BE2C (cell line): ENCODE data around the gene AGPAT4.

ENCODE experiments used
- DNase-seq: peaks from one replicate; pipeline ENCODE4 v3.0.0-alpha.2; 2020
- H3K27me3 ChIP-seq: fragments of 250-450 bp; sonication (Bioruptor Pico); 2 replicates; pipeline ENCODE4 v1.5.1; 2020; ENCODE audit warnings: mild to moderate bottlenecking
- H3K36me3 ChIP-seq: fragments of 250-450 bp; sonication (Bioruptor Pico); 2 replicates; pipeline ENCODE4 v1.5.1; 2020; ENCODE audit warnings: mild to moderate bottlenecking
- H3K4me1 ChIP-seq: fragments of 250-450 bp; sonication (Bioruptor Pico); 2 replicates; pipeline ENCODE4 v1.5.1; 2020
- H3K4me3 ChIP-seq: 2 replicates; pipeline ENCODE4 v1.5.1; 2011; ENCODE audit warnings: low read depth, low read length
- H3K9me3 ChIP-seq: fragments of 250-450 bp; sonication (Bioruptor Pico); 2 replicates; pipeline ENCODE4 v1.5.1; 2020
- TF ChIP-seq, protein P1 (sequence below): IDR thresholded peaks from 2 replicates; pipeline ENCODE4 v1.5.1; 2012; ENCODE audit warnings: mild to moderate bottlenecking, low read depth, low read length

Gene AGPAT4

DNA sequence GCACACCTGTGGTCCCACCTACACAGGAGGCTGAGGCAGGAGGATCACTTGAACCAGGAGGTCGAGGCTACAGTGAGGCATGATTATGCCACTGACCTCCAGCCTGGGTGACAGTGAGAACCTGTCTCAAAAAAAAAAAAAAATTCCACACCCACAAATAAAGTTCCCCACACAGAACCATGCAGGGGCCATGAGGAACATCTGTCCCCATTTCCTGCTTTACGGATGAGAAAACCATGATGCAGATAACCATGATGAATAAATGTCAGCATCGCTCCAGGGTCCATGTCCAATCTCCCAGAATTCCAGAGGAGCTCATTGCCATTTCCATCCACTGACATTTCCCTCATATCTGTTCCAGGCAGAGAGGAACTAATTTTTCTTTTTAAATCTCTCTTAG lies 16.9 kb upstream of the AGPAT4 start:
- Histone ChIP-seq H3K4me1 (no peaks in the 10 kb centered on the region), H3K4me3 (no peak overlapping the region), H3K27me3 (no peaks in the 10 kb centered on the region), H3K9me3 (no peaks in the 10 kb centered on the region), H3K36me3 (no peaks in the 10 kb centered on the region)
- DNase-seq = no peak
- TF ChIP-seq, protein P1, sequence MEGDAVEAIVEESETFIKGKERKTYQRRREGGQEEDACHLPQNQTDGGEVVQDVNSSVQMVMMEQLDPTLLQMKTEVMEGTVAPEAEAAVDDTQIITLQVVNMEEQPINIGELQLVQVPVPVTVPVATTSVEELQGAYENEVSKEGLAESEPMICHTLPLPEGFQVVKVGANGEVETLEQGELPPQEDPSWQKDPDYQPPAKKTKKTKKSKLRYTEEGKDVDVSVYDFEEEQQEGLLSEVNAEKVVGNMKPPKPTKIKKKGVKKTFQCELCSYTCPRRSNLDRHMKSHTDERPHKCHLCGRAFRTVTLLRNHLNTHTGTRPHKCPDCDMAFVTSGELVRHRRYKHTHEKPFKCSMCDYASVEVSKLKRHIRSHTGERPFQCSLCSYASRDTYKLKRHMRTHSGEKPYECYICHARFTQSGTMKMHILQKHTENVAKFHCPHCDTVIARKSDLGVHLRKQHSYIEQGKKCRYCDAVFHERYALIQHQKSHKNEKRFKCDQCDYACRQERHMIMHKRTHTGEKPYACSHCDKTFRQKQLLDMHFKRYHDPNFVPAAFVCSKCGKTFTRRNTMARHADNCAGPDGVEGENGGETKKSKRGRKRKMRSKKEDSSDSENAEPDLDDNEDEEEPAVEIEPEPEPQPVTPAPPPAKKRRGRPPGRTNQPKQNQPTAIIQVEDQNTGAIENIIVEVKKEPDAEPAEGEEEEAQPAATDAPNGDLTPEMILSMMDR = no peak

- Histone ChIP-seq H3K27me3 (no peaks in the 10 kb centered on the region), H3K4me3 (no peak overlapping the region), H3K4me1 (no peaks in the 10 kb centered on the region), H3K9me3 (no peaks in the 10 kb centered on the region), H3K36me3 (no peaks in the 10 kb centered on the region)
- TF ChIP-seq, protein P1 = no peak
- no peak for DNase-seq
Measured at GRCh38 chr6:161284653-161285052, 10.8 kb upstream of the AGPAT4 start.

DNA sequence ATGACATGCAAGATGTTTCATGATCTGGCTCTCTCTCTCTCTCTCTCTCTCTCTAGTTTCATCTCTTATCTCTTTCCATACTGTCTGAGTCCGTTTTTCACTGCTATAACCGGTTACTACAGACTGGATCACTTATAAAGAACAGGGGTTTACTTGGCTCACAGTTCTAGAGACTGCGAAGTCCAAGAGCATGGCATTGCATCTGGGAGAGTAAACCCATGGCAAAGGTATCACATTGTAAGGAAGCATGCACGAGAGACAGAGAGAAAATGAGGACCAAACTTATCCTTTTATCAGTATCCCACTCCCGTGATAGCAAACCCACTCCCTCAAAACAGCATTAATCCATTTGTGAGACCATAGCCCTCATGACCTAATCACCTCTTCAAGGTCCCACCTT lies 7.2 kb upstream of the AGPAT4 start:
- H3K4me3 ChIP-seq = no peak overlapping the region
- TF ChIP-seq, protein P1 = no peak
- no peaks in the 10 kb centered on the region for H3K36me3 ChIP-seq
- no peaks in the 10 kb centered on the region for H3K9me3 ChIP-seq
- H3K27me3 ChIP-seq = no peaks in the 10 kb centered on the region
- no peak for DNase-seq
- H3K4me1 ChIP-seq = no peaks in the 10 kb centered on the region; the same call in 1 of the 2 replicates

- DNase-seq = no peak
Measured at GRCh38 chr6:161279677-161280415, 6.0 kb upstream of the AGPAT4 start.

GRCh38 chr6:161276605-161277155 lies 2.8 kb upstream of the AGPAT4 start:
- no peaks in the 10 kb centered on the region for H3K9me3 ChIP-seq

More at GRCh38 chr6:161279677-161280415, 6.0 kb upstream of the AGPAT4 start:
- TF ChIP-seq, protein P1 = no peak
- no peaks in the 10 kb centered on the region; the same call in 1 of the 2 replicates for H3K4me1 ChIP-seq
- H3K36me3 ChIP-seq = no peaks in the 10 kb centered on the region
- H3K9me3 ChIP-seq = no peaks in the 10 kb centered on the region
- no peaks in the 10 kb centered on the region for H3K27me3 ChIP-seq
- H3K4me3 ChIP-seq = no peak overlapping the region

More at GRCh38 chr6:161276605-161277155, 2.8 kb upstream of the AGPAT4 start:
- no peak for DNase-seq
- H3K36me3 ChIP-seq = no peaks in the 10 kb centered on the region
- no peaks in the 10 kb centered on the region for H3K27me3 ChIP-seq
- TF ChIP-seq, protein P1 = no peak
- H3K4me1 ChIP-seq = peaks cover 5% of the 10 kb centered on the region
- no peak overlapping the region for H3K4me3 ChIP-seq
